Mesothelial cell of epicardium (in vitro differentiated cells): ENCODE measurements around the gene GPR171. TPM values are rescaled to one million over a fixed set of nuclear protein-coding genes. Genes with fewer than 3 reads are reported as not detected.

ENCODE experiments used
- DNase-seq, 2 experiments: peaks; one replicate each; pipeline ENCODE4 v3.0.0; 2021; ENCODE audit warnings: low spot score in 2 of 2; ENCODE audit not compliant: unreplicated experiment in 2 of 2
- H3K27ac Mint-ChIP-seq: 2 replicates; pipeline ENCODE4 v1.8.0; 2021; ENCODE audit warnings: mixed read lengths
- H3K27me3 Mint-ChIP-seq: 2 replicates; pipeline ENCODE4 v1.8.0; 2021; ENCODE audit warnings: low read depth, mixed read lengths
- H3K36me3 Mint-ChIP-seq: 2 replicates; pipeline ENCODE4 v1.8.0; 2021; ENCODE audit warnings: mixed read lengths
- H3K4me1 Mint-ChIP-seq: 2 replicates; pipeline ENCODE4 v1.8.0; 2021; ENCODE audit warnings: mixed read lengths
- H3K4me3 Mint-ChIP-seq: 2 replicates; pipeline ENCODE4 v1.8.0; 2021; ENCODE audit warnings: mild to moderate bottlenecking, moderate library complexity, mixed read lengths
- H3K9me3 Mint-ChIP-seq: 2 replicates; pipeline ENCODE4 v1.8.0; 2021; ENCODE audit warnings: mixed read lengths
- total RNA-seq: library from RNA; stranded (reverse); gene quantifications from 3 replicates; pipeline ENCODE4 v1.2.1, GENCODE V29; 2021
- TF ChIP-seq, protein P1 (sequence below): fragments of 200-600 bp; sonication (generic); IDR thresholded peaks from one replicate; pipeline ENCODE4 v1.5.0; 2021; ENCODE audit warnings: antibody characterized with exemption; ENCODE audit not compliant: unreplicated experiment

GPR171 gene
- total RNA-seq, 1 donor from 2014 or later = not detected

DNA sequence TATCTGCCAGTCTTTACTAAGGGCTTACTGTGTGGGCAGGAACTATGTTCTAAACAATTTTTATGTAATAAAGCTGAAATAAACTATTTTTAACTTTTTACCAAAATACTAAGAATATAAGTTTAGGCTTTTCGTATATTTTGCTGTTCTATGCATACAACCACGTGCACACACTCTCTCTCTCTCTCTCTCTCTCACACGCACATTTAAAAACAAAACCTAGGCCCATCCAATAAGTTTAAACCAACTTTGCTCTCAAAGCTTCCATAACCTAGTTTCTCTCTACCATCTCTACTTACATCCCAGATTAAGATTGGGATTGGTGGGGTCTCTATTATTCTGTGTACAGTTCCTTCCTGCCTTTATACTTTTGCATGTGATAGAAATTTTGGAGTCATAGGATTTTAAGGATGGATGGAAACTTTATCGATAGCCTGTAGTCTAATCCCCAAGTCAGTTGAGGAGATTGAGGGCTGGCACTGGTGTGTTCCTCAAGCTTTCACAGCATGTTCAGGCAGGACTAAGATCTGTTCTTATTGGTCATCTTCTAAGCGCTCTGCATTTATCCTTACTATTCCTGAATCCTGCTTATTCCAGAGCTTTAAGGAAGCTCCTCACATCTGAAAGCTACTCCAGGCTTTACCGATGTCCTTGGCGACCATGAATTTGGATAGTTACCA lies 1.8 kb downstream of the GPR171 start:
- H3K27me3 Mint-ChIP-seq = no peaks in the 10 kb centered on the region
- no peaks in the 10 kb centered on the region for H3K36me3 Mint-ChIP-seq
- H3K27ac Mint-ChIP-seq = no peak overlapping the region
- no peak for DNase-seq
- H3K9me3 Mint-ChIP-seq = no peaks in the 10 kb centered on the region
- TF ChIP-seq, protein P1, sequence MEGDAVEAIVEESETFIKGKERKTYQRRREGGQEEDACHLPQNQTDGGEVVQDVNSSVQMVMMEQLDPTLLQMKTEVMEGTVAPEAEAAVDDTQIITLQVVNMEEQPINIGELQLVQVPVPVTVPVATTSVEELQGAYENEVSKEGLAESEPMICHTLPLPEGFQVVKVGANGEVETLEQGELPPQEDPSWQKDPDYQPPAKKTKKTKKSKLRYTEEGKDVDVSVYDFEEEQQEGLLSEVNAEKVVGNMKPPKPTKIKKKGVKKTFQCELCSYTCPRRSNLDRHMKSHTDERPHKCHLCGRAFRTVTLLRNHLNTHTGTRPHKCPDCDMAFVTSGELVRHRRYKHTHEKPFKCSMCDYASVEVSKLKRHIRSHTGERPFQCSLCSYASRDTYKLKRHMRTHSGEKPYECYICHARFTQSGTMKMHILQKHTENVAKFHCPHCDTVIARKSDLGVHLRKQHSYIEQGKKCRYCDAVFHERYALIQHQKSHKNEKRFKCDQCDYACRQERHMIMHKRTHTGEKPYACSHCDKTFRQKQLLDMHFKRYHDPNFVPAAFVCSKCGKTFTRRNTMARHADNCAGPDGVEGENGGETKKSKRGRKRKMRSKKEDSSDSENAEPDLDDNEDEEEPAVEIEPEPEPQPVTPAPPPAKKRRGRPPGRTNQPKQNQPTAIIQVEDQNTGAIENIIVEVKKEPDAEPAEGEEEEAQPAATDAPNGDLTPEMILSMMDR = no peak
- peaks cover 1% of the 10 kb centered on the region for H3K4me1 Mint-ChIP-seq
- no peak overlapping the region for H3K4me3 Mint-ChIP-seq

DNA sequence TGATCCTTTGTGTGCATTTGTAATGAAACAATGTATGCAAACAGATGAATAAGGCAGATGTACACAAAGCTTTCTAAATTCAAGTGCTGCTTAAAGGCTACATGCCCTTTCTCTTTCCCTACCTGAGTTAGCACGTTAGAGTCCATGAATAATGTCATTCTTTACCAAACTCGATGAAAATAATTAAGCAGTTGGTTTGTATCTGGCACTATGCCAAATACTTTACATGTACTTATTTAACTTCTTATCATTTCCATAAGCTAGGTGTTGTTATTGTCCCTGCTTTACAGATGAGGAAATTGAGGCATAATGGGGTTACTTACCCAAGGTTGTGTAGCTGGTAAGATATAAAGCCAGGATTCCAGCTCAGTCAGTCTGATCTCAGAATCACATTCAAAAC lies 2.4 kb downstream of the GPR171 start:
- no peaks in the 10 kb centered on the region for H3K27me3 Mint-ChIP-seq
- no peak overlapping the region for H3K4me3 Mint-ChIP-seq
- peaks cover 1% of the 10 kb centered on the region for H3K4me1 Mint-ChIP-seq
- no peaks in the 10 kb centered on the region for H3K9me3 Mint-ChIP-seq
- no peaks in the 10 kb centered on the region for H3K36me3 Mint-ChIP-seq
- no peak for DNase-seq
- no peak overlapping the region for H3K27ac Mint-ChIP-seq
- TF ChIP-seq, protein P1 = no peak

DNA sequence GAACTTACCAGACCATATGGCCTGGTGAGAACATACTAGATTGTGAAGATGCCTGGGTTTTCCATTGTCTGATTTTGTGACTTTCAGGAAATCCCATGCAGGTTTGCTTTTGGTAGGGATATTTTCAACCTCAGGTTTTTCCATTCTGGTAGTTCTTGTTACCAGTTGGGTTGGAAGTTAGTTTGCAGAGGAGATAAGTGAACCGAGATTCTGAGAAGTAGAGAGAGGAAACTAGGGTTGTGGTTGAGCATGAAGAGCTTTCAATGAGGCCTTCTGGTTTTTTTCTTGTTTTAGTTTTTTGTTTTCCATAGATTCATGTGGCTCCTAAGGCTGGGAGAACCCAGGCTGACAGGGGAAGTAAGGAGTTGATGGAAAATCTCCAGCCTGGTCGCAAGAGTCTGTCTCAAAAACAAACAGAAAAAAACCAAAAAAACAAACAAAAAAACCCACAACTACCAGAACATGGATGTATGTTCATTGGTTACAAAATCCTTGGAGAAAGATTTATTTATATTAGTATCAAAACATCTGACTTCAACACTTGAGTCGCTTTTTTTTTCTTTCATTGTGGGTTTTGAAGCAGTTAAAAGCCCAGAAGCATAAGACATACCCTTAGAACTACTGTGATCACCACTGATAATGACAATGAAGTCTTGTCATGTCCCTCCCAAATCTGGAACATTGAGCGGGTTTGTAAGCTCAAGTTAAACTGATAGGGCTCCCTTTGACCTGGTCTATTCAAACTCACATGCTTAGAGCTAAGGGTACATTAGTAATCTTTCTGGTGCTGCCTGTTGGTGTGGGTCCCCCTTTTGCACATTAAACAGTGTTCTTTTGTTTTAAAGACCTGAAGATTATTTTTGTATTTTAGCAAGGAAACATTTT lies 3.2 kb downstream of the GPR171 start:
- H3K9me3 Mint-ChIP-seq = no peaks in the 10 kb centered on the region
- H3K27ac Mint-ChIP-seq = no peak overlapping the region

DNA sequence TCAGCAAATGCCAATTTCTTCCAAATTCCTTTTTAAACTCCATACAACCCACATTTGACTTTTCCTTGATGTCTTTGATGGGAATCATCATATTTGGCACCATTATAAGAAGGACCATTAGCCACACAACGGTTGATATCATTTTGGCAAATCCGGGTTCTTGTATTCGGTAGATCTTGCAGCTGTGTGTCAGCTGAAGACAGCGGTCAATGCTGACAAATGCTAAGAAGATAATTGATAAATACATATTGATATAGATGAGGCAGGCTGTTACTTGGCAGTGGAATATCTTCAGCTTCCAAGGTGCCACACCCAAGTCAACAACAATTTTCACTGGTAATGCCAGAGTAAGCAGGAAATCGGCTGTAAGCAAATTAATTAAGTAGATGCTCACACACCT lies 4.2 kb downstream of the GPR171 start:
- no peaks in the 10 kb centered on the region for H3K9me3 Mint-ChIP-seq

More for the DNA sequence above, 3.2 kb downstream of the GPR171 start:
- H3K27me3 Mint-ChIP-seq = no peaks in the 10 kb centered on the region
- H3K36me3 Mint-ChIP-seq = no peaks in the 10 kb centered on the region
- no peak overlapping the region for H3K4me3 Mint-ChIP-seq
- H3K4me1 Mint-ChIP-seq = peaks cover 1% of the 10 kb centered on the region
- DNase-seq = no peak
- TF ChIP-seq, protein P1 = no peak

DNA sequence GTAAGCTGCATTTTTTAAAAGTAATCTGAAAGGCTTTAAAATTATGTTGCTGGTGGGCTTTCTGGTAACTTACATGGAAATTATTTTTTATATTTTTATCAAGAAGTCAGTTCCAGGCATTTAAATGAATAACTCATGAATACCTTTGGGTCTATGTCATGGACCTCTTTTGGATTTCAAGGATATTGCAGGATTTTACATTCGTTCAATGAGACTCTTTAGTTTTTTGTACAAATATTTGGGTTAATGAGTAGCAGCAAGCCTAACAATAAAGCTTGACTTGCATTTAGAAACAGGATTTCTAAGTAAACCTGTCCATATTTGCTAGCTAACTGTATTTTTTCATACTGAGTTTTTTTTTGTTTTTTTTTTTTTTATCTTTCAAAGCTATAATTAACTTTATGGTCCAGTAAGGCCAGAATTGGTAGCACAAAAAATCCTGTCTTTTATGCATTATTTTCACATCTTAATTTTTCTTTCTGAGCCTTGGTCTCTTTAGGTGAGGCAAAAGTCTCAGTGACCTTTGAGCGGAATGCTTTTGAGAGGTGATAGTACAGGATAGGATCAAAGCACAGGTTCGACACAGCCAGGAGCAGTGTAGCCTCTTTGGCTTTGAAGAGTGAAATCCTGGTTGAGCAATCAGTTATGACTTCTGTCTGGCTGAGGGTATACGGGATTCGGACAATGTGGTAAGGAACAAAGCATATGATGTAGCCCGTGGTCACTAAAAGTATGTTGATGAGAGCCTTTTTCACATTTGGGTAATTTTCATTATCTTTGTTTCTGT lies 4.8 kb downstream of the GPR171 start:
- no peaks in the 10 kb centered on the region for H3K9me3 Mint-ChIP-seq
- peaks cover 1% of the 10 kb centered on the region for H3K4me1 Mint-ChIP-seq
- DNase-seq = no peak
- H3K4me3 Mint-ChIP-seq = no peak overlapping the region
- no peaks in the 10 kb centered on the region for H3K27me3 Mint-ChIP-seq
- TF ChIP-seq, protein P1 = no peak
- peaks cover 2% of the 10 kb centered on the region for H3K36me3 Mint-ChIP-seq
- H3K27ac Mint-ChIP-seq = no peak overlapping the region

More for the DNA sequence above, 4.2 kb downstream of the GPR171 start:
- no peaks in the 10 kb centered on the region for H3K27me3 Mint-ChIP-seq
- H3K27ac Mint-ChIP-seq = no peak overlapping the region
- no peak for DNase-seq
- no peak overlapping the region for H3K4me3 Mint-ChIP-seq
- no peaks in the 10 kb centered on the region for H3K36me3 Mint-ChIP-seq
- H3K4me1 Mint-ChIP-seq = peaks cover 1% of the 10 kb centered on the region
- TF ChIP-seq, protein P1 = no peak
